Glutamatergic neuron (in vitro differentiated cells): ENCODE results near the gene ITFG1. TPM values are rescaled to one million over a fixed set of nuclear protein-coding genes. Genes with fewer than 3 reads are reported as not detected.

Source experiments
- DNase-seq: peaks from one replicate; pipeline ENCODE4 v3.0.0; 2022
- H3K27ac Mint-ChIP-seq: one replicate; pipeline ENCODE4 v1.8.0; 2020; ENCODE audit warnings: mild to moderate bottlenecking, mixed read lengths, inconsistent platforms; ENCODE audit not compliant: unreplicated experiment
- H3K27me3 Mint-ChIP-seq: one replicate; pipeline ENCODE4 v1.8.0; 2020; ENCODE audit warnings: mild to moderate bottlenecking, moderate library complexity, mixed read lengths, inconsistent platforms; ENCODE audit not compliant: unreplicated experiment
- H3K36me3 Mint-ChIP-seq: one replicate; pipeline ENCODE4 v1.8.0; 2020; ENCODE audit warnings: mild to moderate bottlenecking, mixed read lengths, inconsistent platforms; ENCODE audit not compliant: unreplicated experiment
- H3K4me1 Mint-ChIP-seq: one replicate; pipeline ENCODE4 v1.8.0; 2020; ENCODE audit warnings: mild to moderate bottlenecking, low read depth, mixed read lengths, inconsistent platforms; ENCODE audit not compliant: unreplicated experiment
- H3K4me3 Mint-ChIP-seq: one replicate; pipeline ENCODE4 v1.8.0; 2020; ENCODE audit warnings: mild to moderate bottlenecking, mixed read lengths, inconsistent platforms; ENCODE audit not compliant: unreplicated experiment
- H3K9me3 Mint-ChIP-seq: one replicate; pipeline ENCODE4 v1.8.0; 2020; ENCODE audit warnings: mild to moderate bottlenecking, moderate library complexity, mixed read lengths, inconsistent platforms; ENCODE audit not compliant: unreplicated experiment
- CTCF ChIP-seq: fragments of 200-600 bp; sonication (generic); IDR thresholded peaks from one replicate; pipeline ENCODE4 v1.5.0; 2021; ENCODE audit not compliant: partially characterized antibody, unreplicated experiment
- total RNA-seq: library from RNA; stranded (reverse); fragmentation: NEBNext Ultra II Directional; extraction: Animal tissue kit (Norgen Biotek cat#: 25700); gene quantifications from one replicate; pipeline ENCODE4 v1.2.1, GENCODE V29; 2021; ENCODE audit not compliant: unreplicated experiment

ITFG1 gene
- total RNA-seq, 1 donor from 2014 or later = 68.7 TPM

GRCh38 chr16:47311738-47312505, 148.9 kb downstream of the ITFG1 start:
- Mint-ChIP-seq H3K27ac (no peak overlapping the region), H3K4me3 (no peak overlapping the region)

GRCh38 chr16:47310792-47311211, 150.1 kb downstream of the ITFG1 start:
- Mint-ChIP-seq H3K9me3 (no peaks in the 10 kb centered on the region), H3K27ac (no peak overlapping the region), H3K27me3 (no peaks in the 10 kb centered on the region), H3K4me3 (no peak overlapping the region), H3K36me3 (no peaks in the 10 kb centered on the region), H3K4me1 (no peaks in the 10 kb centered on the region)
- DNase-seq = no peak
- no peak for TF ChIP-seq CTCF

More at GRCh38 chr16:47311738-47312505, 148.9 kb downstream of the ITFG1 start:
- Mint-ChIP-seq H3K36me3 (no peaks in the 10 kb centered on the region), H3K27me3 (no peaks in the 10 kb centered on the region), H3K9me3 (no peaks in the 10 kb centered on the region), H3K4me1 (no peaks in the 10 kb centered on the region)
- DNase-seq = no peak
- TF ChIP-seq CTCF = no peak

- Mint-ChIP-seq H3K36me3 (no peaks in the 10 kb centered on the region), H3K4me1 (no peaks in the 10 kb centered on the region), H3K27ac (no peak overlapping the region), H3K27me3 (no peaks in the 10 kb centered on the region), H3K4me3 (no peak overlapping the region), H3K9me3 (no peaks in the 10 kb centered on the region)
- no peak for TF ChIP-seq CTCF
- DNase-seq = no peak
Measured at GRCh38 chr16:47309581-47310312, 151.1 kb downstream of the ITFG1 start.

GRCh38 chr16:47308601-47309000, 152.3 kb downstream of the ITFG1 start:
- no peak for DNase-seq
- Mint-ChIP-seq H3K9me3 (no peaks in the 10 kb centered on the region), H3K4me3 (no peak overlapping the region)

More at GRCh38 chr16:47308601-47309000, 152.3 kb downstream of the ITFG1 start:
- no peaks in the 10 kb centered on the region for H3K36me3 Mint-ChIP-seq
- H3K27me3 Mint-ChIP-seq = no peaks in the 10 kb centered on the region
- H3K27ac Mint-ChIP-seq = no peak overlapping the region
- no peak for TF ChIP-seq CTCF
- H3K4me1 Mint-ChIP-seq = no peaks in the 10 kb centered on the region
